GM12878 (cell line): ENCODE results near the gene CUL9. TPM values are rescaled to one million over a fixed set of nuclear protein-coding genes. Genes with fewer than 3 reads are reported as not detected.

Source experiments
- ATAC-seq: fragments of 200-7000 bp; cut with Tn5 transposase; 3 replicates; pipeline ENCODE4 v1.9.1; 2020; ENCODE audit warnings: mild to moderate bottlenecking, moderate library complexity
- BruUV-seq: library from RNA; stranded (reverse); fragments of 400-500 nt; replicated peaks from 2 replicates; lab custom pipeline; 2021; lab: Mats Ljungman, UMichigan
- CTCF ChIA-PET: fragments of 300-600 bp; sonication (Branson Sonifier 250); formaldehyde crosslinking; extraction: SDS; loops from one replicate; lab custom pipeline; 2021; ENCODE audit warnings: inconsistent platforms; lab: Yijun Ruan, JAX
- POLR2A ChIA-PET: fragments of 350-600 bp; formaldehyde crosslinking; extraction: SDS; loops from one replicate; lab custom pipeline; 2021; ENCODE audit warnings: inconsistent platforms; lab: Charles Lee
- RAD21 ChIA-PET: fragments of 300-600 bp; sonication (Branson Sonifier 250); formaldehyde crosslinking; loops from one replicate; lab custom pipeline; 2023; ENCODE audit warnings: antibody characterized with exemption; ENCODE audit not compliant: unreplicated experiment; lab: Charles Lee
- SMC1A ChIA-PET: fragments of 300-600 bp; sonication (Branson Sonifier 250); formaldehyde crosslinking; loops from one replicate; lab custom pipeline; 2023; ENCODE audit not compliant: unreplicated experiment, uncharacterized antibody; lab: Charles Lee
- DNase-seq: peaks from one replicate; pipeline ENCODE4 v3.0.0-alpha.2; 2011; ENCODE audit warnings: low read depth, low spot score
- FAIRE-seq: peaks from 3 replicates; lab custom pipeline; 2011; peaks lifted over from hg19 to GRCh38; lab: Jason Lieb, UNC
- H2AFZ ChIP-seq: 2 replicates; pipeline ENCODE4 v1.6.0; 2011; ENCODE audit warnings: low read depth, low read length, control low read depth; ENCODE audit not compliant: control insufficient read depth
- H3K27ac ChIP-seq: 2 replicates; pipeline ENCODE4 v1.5.1; 2011; ENCODE audit warnings: control low read depth; ENCODE audit not compliant: control insufficient read depth, insufficient read depth
- H3K27me3 ChIP-seq, 2 experiments: replicated peaks in 1 of 2; 2 replicates each; pipeline versions ENCODE4 v1.6.0 to v1.6.1; 2011; ENCODE audit warnings: low read length in 1 of 2; ENCODE audit not compliant: control insufficient read depth in 2 of 2, insufficient read depth in 2 of 2
- H3K36me3 ChIP-seq, 2 experiments: 2 replicates each; pipeline ENCODE4 v1.5.1; 2011; ENCODE audit warnings: low read length in 1 of 2; ENCODE audit not compliant: control insufficient read depth in 2 of 2, insufficient read depth in 2 of 2
- H3K4me1 ChIP-seq: 2 replicates; pipeline ENCODE4 v1.6.1; 2011; ENCODE audit warnings: mild to moderate bottlenecking, low read length, moderate library complexity, mixed read lengths; ENCODE audit not compliant: control insufficient read depth, insufficient read depth
- H3K4me2 ChIP-seq: 2 replicates; pipeline ENCODE4 v1.6.0; 2011; ENCODE audit warnings: control low read depth; ENCODE audit not compliant: control insufficient read depth, insufficient read depth
- H3K4me3 ChIP-seq: fragments of 200-600 bp; sonication (generic); 2 replicates; pipeline ENCODE4 v1.5.1; 2016
- H3K79me2 ChIP-seq: 2 replicates; pipeline ENCODE4 v1.6.0; 2011; ENCODE audit warnings: low read length; ENCODE audit not compliant: control insufficient read depth, insufficient read depth
- H3K9ac ChIP-seq: 2 replicates; pipeline ENCODE4 v1.8.0; 2011; ENCODE audit warnings: low read length, control low read depth, mixed read lengths; ENCODE audit not compliant: control insufficient read depth, insufficient read depth
- H3K9me3 ChIP-seq: replicated peaks from 3 replicates; pipeline ENCODE4 v1.5.1; 2011; ENCODE audit warnings: mild to moderate bottlenecking, low read length; ENCODE audit not compliant: control insufficient read depth, insufficient read depth
- H4K20me1 ChIP-seq: 2 replicates; pipeline ENCODE4 v1.6.0; 2011; ENCODE audit not compliant: control insufficient read depth, insufficient read depth
- ATF7 ChIP-seq: fragments of 450-650 bp; IDR thresholded peaks from 2 replicates; pipeline ENCODE4 v1.6.1; 2016; ENCODE audit warnings: low read depth, mild to moderate bottlenecking
- BHLHE40 ChIP-seq, 2 experiments: fragments of 450-650 bp in 1 of 2; IDR thresholded peaks; 2 replicates each; pipeline ENCODE4 v1.6.1; 2011 to 2017; ENCODE audit warnings: low read depth in 2 of 2, borderline replicate concordance in 1 of 2, improper control_type of control experiment in 1 of 2, low read length in 1 of 2, mild to moderate bottlenecking in 1 of 2
- CBFB ChIP-seq: IDR thresholded peaks from 2 replicates; pipeline ENCODE4 v1.6.1; 2016; ENCODE audit warnings: antibody characterized with exemption, low read depth
- CBX3 ChIP-seq: fragments of 200-600 bp; sonication (generic); IDR thresholded peaks from 2 replicates; pipeline ENCODE4 v1.6.1; 2016; ENCODE audit warnings: low read depth, borderline replicate concordance
- CEBPB ChIP-seq, 2 experiments: fragments of 150-350 bp in 1 of 2; IDR thresholded peaks; 2 replicates each; pipeline ENCODE4 v1.6.1; 2012 to 2014; ENCODE audit warnings: low read depth in 2 of 2, low read length in 2 of 2, borderline replicate concordance in 1 of 2, inconsistent platforms in 1 of 2
- EP300 ChIP-seq, 2 experiments: fragments of 150-350 bp in 1 of 2; IDR thresholded peaks; 2 replicates each; pipeline ENCODE4 v1.6.1; 2011 to 2012; ENCODE audit warnings: low read depth in 2 of 2, low read length in 2 of 2, borderline replicate concordance in 1 of 2, improper control_type of control experiment in 1 of 2, inconsistent platforms in 1 of 2; ENCODE audit not compliant: control insufficient read depth in 1 of 2
- ESRRA ChIP-seq: IDR thresholded peaks from 2 replicates; pipeline ENCODE4 v1.6.1; 2012; ENCODE audit warnings: mild to moderate bottlenecking, low read length, improper control_type of control experiment
- HDAC2 ChIP-seq: fragments of 200-600 bp; sonication (generic); IDR thresholded peaks from 2 replicates; pipeline ENCODE4 v1.6.1; 2017
- IRF4 ChIP-seq: IDR thresholded peaks from 2 replicates; pipeline ENCODE4 v1.6.1; 2011; ENCODE audit warnings: low read depth, low read length
- KLF5 ChIP-seq: fragments of 450-650 bp; IDR thresholded peaks from 2 replicates; pipeline ENCODE4 v1.6.1; 2014; ENCODE audit warnings: mild to moderate bottlenecking; ENCODE audit not compliant: partially characterized antibody
- PML ChIP-seq: IDR thresholded peaks from 2 replicates; pipeline ENCODE4 v1.6.1; 2012; ENCODE audit warnings: low read length, inconsistent platforms
- POU2F2 ChIP-seq: IDR thresholded peaks from 3 replicates; pipeline ENCODE4 v1.6.1; 2011; ENCODE audit warnings: low read depth, mild to moderate bottlenecking, low read length, borderline replicate concordance
- RB1 ChIP-seq: fragments of 450-650 bp; formaldehyde crosslinking; IDR thresholded peaks from 2 replicates; pipeline ENCODE4 v1.6.1; 2017; ENCODE audit warnings: mild to moderate bottlenecking, borderline replicate concordance
- RCOR1 ChIP-seq: conservative IDR thresholded peaks from 2 replicates; pipeline ENCODE4 v1.6.1; 2012; ENCODE audit warnings: low read depth, low read length, improper control_type of control experiment
- SIN3A ChIP-seq: IDR thresholded peaks from 2 replicates; pipeline ENCODE4 v1.6.1; 2012; ENCODE audit warnings: low read depth, low read length, improper control_type of control experiment
- SP1 ChIP-seq: IDR thresholded peaks from one replicate; pipeline ENCODE4 v1.6.1; 2011; ENCODE audit warnings: low read depth, low read length
- SREBF1 ChIP-seq: IDR thresholded peaks from 2 replicates; pipeline ENCODE4 v1.6.1; 2012; ENCODE audit warnings: mild to moderate bottlenecking, low read length
- ZBED1 ChIP-seq: IDR thresholded peaks from 2 replicates; pipeline ENCODE4 v1.6.1; 2016; ENCODE audit warnings: borderline replicate concordance
- ZNF217 ChIP-seq: fragments of 450-650 bp; IDR thresholded peaks from 2 replicates; pipeline ENCODE4 v1.6.1; 2017; ENCODE audit warnings: antibody characterized with exemption, mild to moderate bottlenecking
- WGBS: methylation state at CpG from one replicate; pipeline ENCODE4 v1.1.6; 2016; ENCODE audit warnings: low lambda C conversion rate; ENCODE audit not compliant: insufficient replicate concordance, insufficient coverage; ENCODE audit errors: missing lambda C conversion rate; 5-methylcytosine and 5-hydroxymethylcytosine counted together
- in situ Hi-C: fragments of 300-500 bp; cut with MboI; formaldehyde crosslinking; loops from 9 replicates; pipeline ENCODE4 v1.14.3; 2018; ENCODE audit warnings: mixed read lengths
- intact Hi-C: fragments of 100-400 bp; cut with micrococcal nuclease; formaldehyde crosslinking; loops from one replicate; pipeline ENCODE4 v1.14.2; 2022; ENCODE audit not compliant: unreplicated experiment
- polyA plus RNA-seq, 11 experiments: library from polyadenylated mRNA; depleted of rRNA in 4 of 11; unstranded in 6 of 11; stranded (reverse) in 5 of 11; fragments of >200 nt; fragmentation: Nextera tagmentation in 4 of 11; fragmentation: Illumina TruSeq in 1 of 11; extraction: Ambion mirVana in 4 of 11; extraction: Trizol in 1 of 11; gene quantifications; 1 replicate in 1 of 11; 2 replicates in 10 of 11; pipeline versions ENCODE4 v1.2.1 to v1.2.3, GENCODE V29; 2011 to 2016; ENCODE audit warnings: inconsistent platforms in 2 of 11, missing spikeins in 2 of 11, low read depth in 1 of 11
- total RNA-seq, 4 experiments: library from RNA; depleted of rRNA in 3 of 4; stranded (reverse); fragments of >200 nt in 3 of 4; fragmentation: Illumina TruSeq in 1 of 4; extraction: Trizol in 1 of 4; gene quantifications; 2 replicates each; pipeline versions ENCODE4 v1.2.1 to v1.2.3, GENCODE V29; 2013 to 2021
- TF ChIP-seq, protein P1 (sequence below): fragments of 450-650 bp; IDR thresholded peaks from 2 replicates; pipeline ENCODE4 v1.6.1; 2016; ENCODE audit warnings: mild to moderate bottlenecking
- TF ChIP-seq, protein P2 (sequence below): IDR thresholded peaks from 2 replicates; pipeline ENCODE4 v1.6.1; 2011; ENCODE audit warnings: low read depth, mild to moderate bottlenecking, low read length, moderate library complexity, borderline replicate concordance; ENCODE audit errors: extremely low read depth

The CUL9 gene
- total and polyA plus RNA-seq, 10 of the 15 experiments (the other 5 are each of a cell fraction or from before 2014, with no cell fraction given), result 1.2 to 48.3 (median 17.2) TPM

DNA sequence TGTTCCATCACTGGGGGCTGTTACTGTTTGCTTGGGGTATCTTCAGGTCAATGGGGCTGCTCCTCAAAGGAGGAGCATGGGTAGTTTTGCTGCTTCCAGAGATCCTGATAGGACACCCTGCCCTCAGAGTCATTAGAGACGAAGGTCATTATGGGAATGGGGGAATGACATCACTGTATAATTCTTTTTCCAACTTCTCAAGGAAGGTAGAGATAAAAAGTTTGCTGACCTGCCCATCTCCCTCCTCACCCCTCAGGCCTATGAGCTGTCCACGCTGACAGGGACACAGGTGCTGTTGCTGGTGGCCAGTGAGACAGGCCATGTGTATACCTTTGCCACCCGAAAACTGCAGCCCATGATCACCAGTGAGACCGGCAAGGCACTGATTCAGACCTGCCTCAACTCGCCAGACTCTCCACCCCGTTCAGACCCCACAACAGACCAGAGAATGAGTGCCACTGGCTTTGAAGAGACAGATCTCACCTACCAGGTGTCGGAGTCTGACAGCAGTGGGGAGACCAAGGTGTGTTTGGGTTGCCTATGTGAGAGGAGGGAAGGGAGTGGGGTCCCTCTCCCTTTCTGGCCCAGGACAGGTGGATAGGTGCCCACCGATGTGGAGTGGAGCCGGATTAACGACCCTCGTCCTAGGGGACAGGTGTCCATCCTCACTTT is 8.3 kb upstream of the CUL9 start (continued):
- TF ChIP-seq, protein P1, sequence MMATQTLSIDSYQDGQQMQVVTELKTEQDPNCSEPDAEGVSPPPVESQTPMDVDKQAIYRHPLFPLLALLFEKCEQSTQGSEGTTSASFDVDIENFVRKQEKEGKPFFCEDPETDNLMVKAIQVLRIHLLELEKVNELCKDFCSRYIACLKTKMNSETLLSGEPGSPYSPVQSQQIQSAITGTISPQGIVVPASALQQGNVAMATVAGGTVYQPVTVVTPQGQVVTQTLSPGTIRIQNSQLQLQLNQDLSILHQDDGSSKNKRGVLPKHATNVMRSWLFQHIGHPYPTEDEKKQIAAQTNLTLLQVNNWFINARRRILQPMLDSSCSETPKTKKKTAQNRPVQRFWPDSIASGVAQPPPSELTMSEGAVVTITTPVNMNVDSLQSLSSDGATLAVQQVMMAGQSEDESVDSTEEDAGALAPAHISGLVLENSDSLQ, result no peak
- no peak for TF ChIP-seq CBFB
- no peak for TF ChIP-seq RCOR1
- TF ChIP-seq POU2F2, result no peak

DNA sequence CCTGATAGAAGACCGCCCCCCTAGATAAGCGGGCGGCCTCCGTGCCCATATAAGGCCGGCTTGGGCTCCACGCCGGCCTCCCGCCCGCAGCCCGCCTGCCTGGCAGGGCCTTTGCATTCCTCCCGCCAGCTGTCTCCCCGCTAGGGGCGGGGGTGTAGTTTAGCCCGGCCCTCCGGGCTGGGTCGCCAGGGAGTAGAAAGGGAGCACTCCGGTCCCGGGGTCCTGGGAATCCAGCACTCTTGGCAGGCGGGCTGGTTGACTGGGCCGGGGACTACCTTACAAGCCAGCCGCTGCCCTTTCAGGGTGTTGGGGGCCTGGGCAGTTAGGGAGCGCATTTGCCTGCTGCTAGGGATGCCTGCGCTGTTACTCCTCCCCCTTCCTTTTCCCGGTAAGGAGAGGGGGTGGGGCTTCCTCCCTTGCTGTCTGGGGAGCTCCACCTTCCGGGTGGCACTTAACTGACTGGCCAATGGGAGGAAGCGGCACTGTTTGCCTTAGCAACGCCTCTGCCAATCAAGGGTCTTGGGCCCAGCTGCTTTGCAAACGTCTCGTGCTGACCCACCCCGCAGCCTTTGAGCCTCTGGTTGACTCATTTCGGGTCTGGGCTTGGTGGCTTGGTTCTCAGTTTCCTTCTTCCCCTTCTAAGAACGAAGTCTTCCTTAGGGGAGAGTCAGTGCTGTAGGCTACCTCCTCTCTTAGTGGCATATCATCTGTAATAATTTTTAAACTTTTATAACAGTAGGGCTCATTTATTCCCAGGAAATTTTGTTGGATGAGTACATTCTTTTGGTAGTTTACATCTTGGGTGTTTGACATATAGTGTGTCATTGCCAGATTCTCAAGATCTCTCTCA is 7.5 kb upstream of the CUL9 start:
- Histone ChIP-seq H3K9ac (peak overlapping the region; percentile 95), H3K4me1 (peaks cover 26% of the 10 kb centered on the region), H3K4me2 (peak overlapping the region; percentile 88), H3K27ac (peak overlapping the region; percentile 92), H3K4me3 (peak overlapping the region; percentile 94), H2AFZ (peak overlapping the region; percentile 19; the same call in 1 of the 2 replicates), H3K36me3 (peaks cover 29 to 34% of the 10 kb centered on the region in 2 experiments), H3K27me3 (no peaks in the 10 kb centered on the region), H3K79me2 (peaks cover 48% of the 10 kb centered on the region), H3K9me3 (no peaks in the 10 kb centered on the region), H4K20me1 (peaks cover 6% of the 10 kb centered on the region; the same call in 1 of the 2 replicates)
- DNase-seq (peak; percentile 98), FAIRE-seq (peak; percentile 100), ATAC-seq (peak; percentile 83)
- intact Hi-C loops (loop anchor here (2.0 to 10.0 kb wide), 4 partner anchors 50 to 390 kb away; partner anchors contain the start of gene BICRAL), in situ Hi-C loops (no loop called here)
- ChIA-PET SMC1A (interaction anchor here (0.7 to 2.8 kb wide), 7 partner anchors 8 to 121 kb away, joined by 3 to 10 read pairs (median 4); partner anchors contain the start of gene CUL7), POLR2A (interaction anchor here (0.5 to 2.8 kb wide), 12 partner anchors 8 to 455 kb away, joined by 3 to 26 read pairs (median 4); partner anchors contain the start of genes CUL9, POLR1C, PPP2R5D and YIPF3), RAD21 (interaction anchor here (0.5 to 3.2 kb wide), 7 partner anchors 31 to 332 kb away, joined by 3 to 18 read pairs (median 4); partner anchors contain the start of genes KLHDC3 and MEA1), CTCF (interaction anchor here (0.7 to 2.4 kb wide), 7 partner anchors 18 to 223 kb away, joined by 3 to 9 read pairs (median 4); partner anchors contain the start of gene DNPH1)
- BruUV-seq, result no TSS peak
- 1% methylated on average over 32 of the region's 32 CpGs for WGBS
- TF ChIP-seq CEBPB (IDR thresholded peaks at IDR 0.05; ENCODE audit: borderline replicate concordance in 1 of 2, low read depth in 2 of 2, low read length in 2 of 2) (no peak), ESRRA (no peak), ZBED1 (no peak), HDAC2 (no peak), ZNF217 (no peak), SP1 (peak; percentile 94), CBX3 (no peak), ATF7 (peak; percentile 53; the same call in 1 of the 2 replicates), RB1 (peak; percentile 78; the same call in 1 of the 2 replicates), SIN3A (peak; percentile 66; the same call in 1 of the 2 replicates), EP300 (IDR thresholded peaks at IDR 0.05; ENCODE audit: borderline replicate concordance in 1 of 2, control insufficient read depth in 1 of 2, low read depth in 2 of 2, low read length in 2 of 2) (peak; percentile 41 to 70; a peak in 1 of 4 replicates), IRF4 (peak; percentile 92), KLF5 (no peak), PML (no peak), BHLHE40 (IDR thresholded peaks at IDR 0.05; ENCODE audit: borderline replicate concordance in 1 of 2, low read depth in 2 of 2, low read length in 1 of 2) (peak; percentile 100), SREBF1 (no peak)
- TF ChIP-seq, protein P2, sequence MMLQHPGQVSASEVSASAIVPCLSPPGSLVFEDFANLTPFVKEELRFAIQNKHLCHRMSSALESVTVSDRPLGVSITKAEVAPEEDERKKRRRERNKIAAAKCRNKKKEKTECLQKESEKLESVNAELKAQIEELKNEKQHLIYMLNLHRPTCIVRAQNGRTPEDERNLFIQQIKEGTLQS, result no peak
